NCI-H2029 treated with DMSO at 0.1 percent for 48 hours (cell line): ENCODE measurements around the gene RRAGB.
"Not testable (repeated sequence)": the region's sequence is repeated elsewhere in the genome, so short reads cannot be mapped to it uniquely, and the experiment has no call there.

Experiments
- DNase-seq: peaks from one replicate; lab custom pipeline; 2025; lab: John Stamatoyannopoulos, UW

The RRAGB gene

GRCh38 chrX:55717521-55718497 lies at the start of gene RRAGB:
Gene RRAGB, plus strand, starts transcription at chrX:55717749. Its CDS starts 579 bp downstream, at chrX:55718328.
- DNase-seq, result peak; percentile 74

GRCh38 chrX:55668084-55668483 lies 49.5 kb upstream of the RRAGB start:
- no peak for DNase-seq

GRCh38 chrX:55688579-55688978 lies 29.0 kb upstream of the RRAGB start:
- DNase-seq, result not testable (repeated sequence)

GRCh38 chrX:55695227-55696018 lies 22.1 kb upstream of the RRAGB start:
- no peak for DNase-seq

- DNase-seq, result no peak
These were observed 20.2 kb upstream of the RRAGB start for GRCh38 chrX:55697381-55697780.

- no peak for DNase-seq
These were observed 14.9 kb upstream of the RRAGB start for GRCh38 chrX:55702671-55703070.

GRCh38 chrX:55703436-55703835 lies 14.1 kb upstream of the RRAGB start:
- not testable (repeated sequence) for DNase-seq

- not testable (repeated sequence) for DNase-seq
These were observed 12.5 kb upstream of the RRAGB start for GRCh38 chrX:55705066-55705465.

GRCh38 chrX:55709735-55710134 lies 7.8 kb upstream of the RRAGB start:
- no peak for DNase-seq

GRCh38 chrX:55710701-55711100 lies 6.8 kb upstream of the RRAGB start:
- DNase-seq, result no peak

GRCh38 chrX:55713631-55714030 lies 3.9 kb upstream of the RRAGB start:
- no peak for DNase-seq

GRCh38 chrX:55714161-55714560 lies 3.4 kb upstream of the RRAGB start:
- no peak for DNase-seq

GRCh38 chrX:55715847-55716246 lies 1.7 kb upstream of the RRAGB start:
- DNase-seq, result no peak

GRCh38 chrX:55716937-55717336 lies 612 bp upstream of the RRAGB start:
- no peak for DNase-seq

GRCh38 chrX:55731826-55732225 lies 14.3 kb downstream of the RRAGB start:
- DNase-seq, result no peak

- DNase-seq, result no peak
These were observed 21.4 kb downstream of the RRAGB start for GRCh38 chrX:55738969-55739368.

GRCh38 chrX:55742649-55743048 lies 25.1 kb downstream of the RRAGB start:
- DNase-seq, result no peak

GRCh38 chrX:55748463-55748862 lies 30.9 kb downstream of the RRAGB start:
- not testable (repeated sequence) for DNase-seq

- no peak for DNase-seq
These were observed 32.7 kb downstream of the RRAGB start for GRCh38 chrX:55750256-55750655.

- no peak for DNase-seq
These were observed 37.3 kb downstream of the RRAGB start for GRCh38 chrX:55754861-55755294.

- DNase-seq, result no peak
These were observed 40.5 kb downstream of the RRAGB start for GRCh38 chrX:55758033-55758432.

- no peak for DNase-seq
These were observed 41.9 kb downstream of the RRAGB start for GRCh38 chrX:55759478-55759877.

- no peak for DNase-seq
These were observed 49.6 kb downstream of the RRAGB start for GRCh38 chrX:55767100-55767499.
